Stimulated activated CD4-positive, alpha-beta T cell treated with anti-CD3 and anti-CD28 coated beads, Interleukin-15, amount 100 ng/mL, for 24 hours (primary cell): ENCODE results near the gene WDPCP.
"Not testable (repeated sequence)": the region's sequence is repeated elsewhere in the genome, so short reads cannot be mapped to it uniquely, and the experiment has no call there.

Experiments
- DNase-seq: peaks from one replicate; pipeline ENCODE4 v3.0.0-alpha.2; 2020

Gene WDPCP

DNA sequence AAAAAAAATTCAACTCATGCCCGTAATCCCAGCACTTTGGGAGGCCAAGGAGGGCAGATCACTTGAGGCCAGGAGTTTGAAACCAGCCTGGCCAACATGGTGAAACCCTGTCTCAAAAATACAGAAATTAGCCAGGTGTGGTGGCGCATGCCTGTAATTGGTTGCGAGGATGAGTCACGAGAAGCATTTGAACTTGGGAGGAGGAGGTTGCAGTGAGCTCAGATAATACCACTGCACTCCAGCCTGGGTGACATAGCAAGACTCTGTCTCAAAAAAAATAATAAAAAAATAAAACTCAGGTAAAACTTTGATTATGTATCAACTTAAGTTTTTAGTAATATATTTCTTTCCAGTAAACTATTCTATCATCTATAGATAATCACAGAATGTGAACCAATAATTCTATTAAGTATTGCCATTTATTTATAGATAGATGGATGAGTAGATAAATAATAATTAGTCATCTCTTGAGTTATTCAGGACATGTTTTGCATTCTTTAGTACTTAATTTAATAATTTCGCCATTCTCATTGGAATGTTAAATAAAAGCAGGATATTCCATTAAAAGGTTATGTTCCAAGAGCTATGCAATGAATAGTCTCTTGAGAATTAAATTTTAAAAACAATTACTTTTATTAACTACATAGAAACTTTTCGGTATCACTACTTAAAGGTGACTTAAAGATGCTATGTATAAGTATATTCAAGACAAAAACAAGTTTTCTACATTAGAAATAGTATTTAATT, 48.7 kb downstream of the WDPCP start:
- no peak for DNase-seq

DNA sequence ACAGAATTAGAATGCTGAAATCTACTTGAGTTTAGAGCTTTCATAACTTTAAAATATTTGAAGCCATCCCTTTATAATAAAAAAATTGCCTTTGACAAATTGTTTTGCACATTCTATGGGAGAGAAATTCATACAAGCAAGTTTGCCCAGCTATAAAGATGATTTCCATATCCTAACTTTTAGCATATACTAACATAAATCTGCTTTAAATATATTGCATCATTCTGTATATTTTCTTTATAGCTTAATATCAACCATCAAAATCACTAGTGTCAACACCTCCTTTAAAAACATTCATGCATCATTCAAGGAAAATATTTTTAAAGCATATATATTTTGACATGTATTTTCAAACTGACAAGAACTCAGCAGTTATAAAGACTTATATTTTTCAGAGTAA, 49.9 kb downstream of the WDPCP start:
- DNase-seq, result no peak

DNA sequence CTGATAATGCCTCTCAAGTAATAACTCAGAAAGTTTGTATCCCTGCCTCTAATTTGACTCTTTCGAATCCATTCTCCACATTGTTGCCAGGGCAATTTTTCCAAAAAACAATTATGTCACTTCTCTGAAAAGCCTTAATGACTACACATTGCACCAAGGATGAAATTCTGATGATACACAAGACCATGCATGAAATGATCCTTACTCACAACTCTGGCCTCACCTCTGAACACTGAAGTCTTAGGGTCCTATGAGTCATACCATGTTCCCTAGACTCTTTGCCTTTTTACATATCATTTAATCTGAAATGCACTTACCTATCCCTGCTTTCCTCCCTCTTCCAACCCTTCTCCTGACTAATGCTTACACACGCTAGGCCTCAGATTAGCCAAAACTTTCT, 51.0 kb downstream of the WDPCP start:
- no peak for DNase-seq

DNA sequence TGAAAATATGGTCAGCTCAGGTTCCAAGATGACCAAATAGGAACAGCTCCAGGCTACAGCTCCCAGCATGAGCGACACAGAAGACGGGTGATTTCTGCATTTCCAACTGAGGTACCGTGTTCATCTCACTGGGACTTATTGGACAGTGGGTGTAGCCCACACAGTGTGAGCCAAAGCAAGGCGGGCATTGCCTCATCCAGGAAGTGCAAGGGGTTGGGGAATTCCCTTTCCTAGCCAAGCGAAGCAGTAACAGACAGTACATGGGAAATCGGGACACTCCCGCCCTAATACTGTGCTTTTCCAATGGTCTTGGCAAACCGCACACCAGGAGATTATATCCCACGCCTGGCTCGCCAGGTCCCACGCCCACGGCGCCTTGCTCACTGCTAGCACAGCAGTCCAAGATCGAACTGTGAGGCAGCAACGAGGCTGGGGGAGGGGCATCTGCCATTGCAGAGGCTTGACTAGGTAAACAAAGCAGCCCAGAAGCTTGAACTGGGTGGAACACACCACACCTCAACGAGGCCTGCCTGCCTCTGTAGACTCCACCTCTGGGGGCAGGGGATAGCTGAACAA, 57.5 kb downstream of the WDPCP start:
- no peak for DNase-seq

DNA sequence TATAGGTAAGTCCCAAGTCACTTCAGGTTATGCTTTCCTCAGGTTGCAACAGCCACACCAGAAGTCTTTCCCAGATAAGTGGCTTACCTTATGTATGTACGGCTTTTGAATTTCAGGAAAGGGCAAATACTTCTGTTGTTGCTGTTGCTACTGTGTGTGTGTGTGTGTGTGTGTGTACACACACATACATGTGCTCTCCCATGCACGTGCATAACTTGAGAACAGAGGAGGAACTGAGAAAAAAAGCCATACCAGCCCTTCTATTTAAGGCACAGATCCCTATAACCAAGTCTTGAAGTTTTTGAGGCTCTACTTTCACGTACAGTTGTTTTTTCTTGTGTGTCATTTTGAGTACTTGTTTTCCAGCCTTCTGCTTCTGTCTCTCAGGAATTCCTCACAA, 62.4 kb downstream of the WDPCP start:
- no peak for DNase-seq

DNA sequence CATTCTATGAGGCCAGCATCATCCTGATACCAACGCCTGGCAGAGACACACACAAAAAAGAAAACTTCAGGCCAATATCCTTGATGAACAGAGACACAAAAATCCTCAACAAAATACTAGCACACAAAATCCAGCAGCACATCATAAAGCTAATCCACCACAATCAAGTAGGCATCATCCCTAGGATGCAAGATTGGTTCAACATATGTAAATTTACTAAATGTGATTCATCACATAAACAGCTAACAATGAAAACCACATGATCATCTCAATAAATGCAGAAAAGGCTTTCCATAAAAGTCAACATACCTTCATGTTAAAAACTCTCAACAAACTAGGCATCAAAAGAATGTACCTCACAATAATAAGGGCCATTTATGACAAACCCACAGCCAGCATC, 65.3 kb downstream of the WDPCP start:
- no peak for DNase-seq

DNA sequence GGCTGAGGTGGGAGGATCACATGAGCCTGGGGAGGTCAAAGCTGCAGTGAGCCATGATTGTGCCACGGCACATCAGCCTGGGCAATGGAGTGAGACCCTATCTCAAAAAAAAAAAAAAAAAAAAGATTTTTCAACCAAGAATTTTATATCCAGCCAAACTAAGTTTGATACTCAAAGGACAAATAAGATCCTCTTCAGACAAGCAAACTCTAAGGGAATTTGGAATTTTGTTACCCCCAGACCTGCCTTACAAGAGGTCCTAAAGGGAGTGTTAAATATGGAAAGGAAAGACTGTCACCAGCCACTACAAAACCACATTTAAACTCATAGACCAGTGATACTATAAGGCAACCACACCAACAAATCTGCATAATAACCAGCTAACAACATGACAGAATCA, 67.5 kb downstream of the WDPCP start:
- DNase-seq, result no peak

DNA sequence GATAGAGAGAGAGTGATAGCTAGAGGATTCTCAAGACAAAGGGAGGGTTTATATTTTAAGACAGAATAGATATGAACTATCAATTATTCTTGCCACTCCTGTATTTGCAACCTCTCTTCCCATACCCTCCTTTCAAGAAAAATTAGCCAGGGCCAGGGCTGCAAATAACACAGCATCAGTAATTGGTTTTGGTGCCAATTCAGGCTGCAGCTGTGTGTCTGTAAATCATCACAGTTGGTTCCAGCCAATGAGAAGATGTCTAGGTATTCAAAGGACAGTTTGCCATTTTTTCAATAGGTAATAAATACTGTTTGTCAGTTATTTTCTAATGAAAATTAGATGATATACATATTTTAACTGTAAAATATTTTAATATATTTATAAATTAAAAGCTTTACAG, 73.5 kb downstream of the WDPCP start:
- no peak for DNase-seq

DNA sequence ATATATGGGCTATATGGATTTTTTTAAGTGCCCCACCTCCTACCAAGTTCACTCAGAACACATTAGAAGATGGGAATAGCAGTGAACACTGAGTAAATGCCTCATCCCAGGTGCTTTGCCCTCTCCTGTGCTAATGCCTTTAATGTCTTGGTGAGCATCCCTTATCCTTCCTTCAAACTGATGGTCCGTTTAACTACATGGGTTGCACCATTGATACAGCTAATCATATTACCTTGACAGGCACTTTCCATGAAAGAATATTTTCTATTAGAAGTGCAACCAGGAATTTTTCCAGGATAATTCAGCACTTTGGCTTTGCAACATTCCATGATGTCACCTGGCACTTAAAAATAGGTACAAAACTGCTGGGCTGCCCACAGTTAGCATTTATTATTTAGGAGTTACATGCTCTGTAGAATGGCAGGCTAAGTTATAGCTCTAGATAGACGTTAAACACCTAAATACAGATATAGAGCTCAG, 74.0 kb downstream of the WDPCP start:
- DNase-seq, result no peak

DNA sequence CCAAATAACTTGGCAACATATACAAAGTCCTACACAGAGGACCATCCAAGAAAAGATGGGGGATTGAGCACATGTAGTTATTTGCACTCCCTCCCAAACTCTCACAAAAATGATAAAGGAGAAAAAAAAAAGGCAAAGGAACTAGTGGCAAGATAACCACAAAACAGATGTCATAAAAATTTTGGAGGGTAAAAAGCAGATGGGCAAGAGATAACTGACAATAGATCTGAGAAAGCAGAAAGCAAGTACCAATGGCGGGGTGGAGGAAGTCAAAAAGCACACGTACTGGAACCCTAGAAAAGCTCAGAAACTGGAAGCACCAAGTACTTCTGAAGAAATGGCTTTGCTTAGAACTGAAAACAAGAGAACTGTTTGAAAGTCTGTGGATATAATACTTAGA, 82.0 kb downstream of the WDPCP start:
- DNase-seq, result no peak

DNA sequence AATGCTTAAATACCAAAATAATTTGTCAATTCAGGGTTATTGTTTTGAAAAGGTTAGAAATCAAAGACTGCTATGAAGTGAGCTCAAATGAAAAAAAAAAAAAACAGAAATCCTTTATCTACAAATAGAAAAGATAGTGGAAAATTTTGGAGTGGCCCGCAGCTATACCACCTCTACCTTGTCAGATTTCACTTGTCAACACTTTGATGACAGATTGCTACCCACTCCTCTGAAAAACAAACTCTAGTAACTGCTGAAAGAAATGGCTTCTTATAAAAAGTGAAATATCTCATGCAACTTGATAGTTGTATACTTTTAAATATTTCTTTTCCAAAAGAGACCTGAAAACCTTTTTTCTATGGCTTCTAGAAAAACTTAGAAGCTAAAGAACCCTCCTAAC, 84.5 kb downstream of the WDPCP start:
- no peak for DNase-seq

DNA sequence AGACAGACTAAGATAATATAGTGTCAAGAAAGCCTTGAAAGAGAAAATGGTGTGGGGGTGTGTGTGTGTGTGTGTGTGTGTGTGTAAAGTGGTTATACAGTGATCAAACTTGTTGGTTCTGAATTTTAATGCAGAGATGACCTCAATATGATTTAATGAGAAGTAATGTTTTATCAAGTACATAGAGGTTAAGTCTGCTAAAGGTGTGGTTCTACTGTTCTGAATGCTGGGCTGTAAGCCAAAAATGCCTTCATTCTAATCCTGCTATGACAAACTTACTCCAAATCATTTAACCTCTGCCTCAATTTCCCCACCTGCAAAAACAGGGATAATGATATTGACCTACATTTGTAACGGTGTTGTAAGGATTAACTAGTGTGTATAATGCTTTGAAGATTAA, 87.9 kb downstream of the WDPCP start:
- no peak for DNase-seq

DNA sequence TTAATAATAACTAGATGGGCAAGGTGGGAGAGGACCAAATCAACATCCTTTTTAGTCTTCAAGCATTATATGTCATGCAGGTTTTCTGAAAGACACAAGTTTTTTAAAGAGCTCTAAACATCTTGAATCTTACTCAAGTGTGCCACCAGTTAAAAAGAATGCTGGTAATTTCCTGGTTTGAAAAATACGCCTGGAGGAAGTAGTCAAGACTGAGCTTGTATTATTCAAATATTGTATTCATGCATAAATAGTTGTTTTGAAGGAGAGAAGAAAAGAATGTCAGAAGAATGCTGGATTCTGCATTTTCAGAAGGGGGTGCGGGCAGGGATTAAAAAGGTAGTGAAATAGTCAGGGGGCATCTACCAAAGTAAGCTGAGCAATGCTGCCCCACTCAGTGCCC, 90.7 kb downstream of the WDPCP start:
- DNase-seq, result no peak

DNA sequence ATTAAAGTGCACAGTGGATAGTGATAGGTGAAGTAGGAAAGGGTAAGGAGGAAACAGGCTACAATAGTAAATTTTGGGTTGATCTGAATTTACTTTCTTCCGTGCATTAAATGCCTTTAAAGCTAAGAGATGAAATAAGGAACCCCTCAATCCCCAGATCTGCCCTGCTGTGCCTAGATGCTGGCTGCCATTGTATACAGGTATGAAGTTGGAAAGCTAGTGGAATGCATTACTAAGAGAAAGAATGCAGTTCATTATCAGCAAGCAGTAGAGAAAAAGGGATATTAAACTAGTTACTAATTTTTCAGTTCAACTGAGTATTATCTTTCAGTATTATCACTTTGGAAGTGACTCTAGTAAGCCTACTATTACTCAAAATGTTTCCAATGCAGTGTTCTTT, 93.3 kb downstream of the WDPCP start:
- DNase-seq, result no peak

DNA sequence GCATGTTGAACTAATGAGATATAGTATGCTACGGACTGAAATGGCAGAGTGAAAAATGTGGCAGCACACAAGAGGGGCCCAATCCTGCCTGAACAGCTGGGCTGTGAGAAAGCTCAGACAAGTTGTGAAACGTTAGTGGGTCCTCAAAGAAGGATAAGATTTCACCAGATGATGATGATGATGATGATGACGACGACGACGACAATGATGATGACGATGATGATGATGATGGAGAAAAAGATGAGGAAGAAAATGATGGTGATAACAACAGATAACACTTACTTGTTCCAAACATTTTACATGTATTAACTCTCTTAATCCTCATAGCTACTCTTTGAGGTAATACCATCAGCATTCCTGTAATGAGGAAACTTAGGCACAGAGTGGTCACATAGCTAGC, 94.2 kb downstream of the WDPCP start:
- DNase-seq, result no peak

DNA sequence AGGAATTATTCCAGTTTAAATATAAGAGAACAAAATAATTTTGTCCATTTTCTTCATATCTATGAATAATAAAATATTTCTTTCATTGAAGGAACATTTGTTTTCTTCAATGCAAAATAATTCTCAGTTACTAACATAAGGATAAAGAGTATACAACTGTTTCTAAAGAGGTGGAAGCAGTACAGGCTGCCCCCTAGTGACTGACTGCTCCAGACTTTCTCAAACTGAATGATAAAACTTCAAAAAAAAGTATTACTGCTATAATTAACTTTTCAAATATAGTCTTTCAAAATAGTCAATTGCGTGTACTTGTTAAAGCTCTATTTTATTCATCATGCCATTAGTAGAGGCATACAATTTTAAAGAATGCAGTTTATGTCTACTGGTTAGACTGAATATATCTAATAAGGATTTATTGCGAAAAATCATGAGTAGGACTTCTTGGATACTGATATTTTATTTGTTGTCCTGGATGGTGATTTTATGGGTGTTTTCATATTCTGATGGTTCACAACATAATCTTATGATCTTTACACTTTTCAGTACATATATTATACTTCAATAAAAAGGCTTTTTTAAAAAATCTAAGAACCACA, 100.1 kb downstream of the WDPCP start:
- DNase-seq, result peak; percentile 8

DNA sequence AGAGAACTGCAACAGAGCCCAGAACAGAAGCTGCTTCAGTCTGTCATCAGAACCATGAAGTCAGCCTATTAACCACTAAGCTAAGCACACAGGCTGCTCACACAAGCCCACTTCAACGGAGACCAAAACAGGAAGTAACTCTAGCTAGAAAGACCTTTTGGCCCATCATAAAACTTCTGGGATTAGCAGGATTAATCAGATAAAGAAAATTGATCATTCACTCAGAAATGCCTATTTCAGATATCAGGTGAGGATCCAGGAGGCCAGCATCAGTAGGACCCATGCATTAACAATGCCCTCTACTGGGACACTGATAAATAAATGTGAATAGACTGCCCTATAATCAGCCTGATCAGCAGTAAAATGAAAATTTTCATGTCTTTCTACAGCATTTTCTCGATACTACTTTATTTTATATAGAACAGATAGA, 101.4 kb downstream of the WDPCP start:
- DNase-seq, result no peak

DNA sequence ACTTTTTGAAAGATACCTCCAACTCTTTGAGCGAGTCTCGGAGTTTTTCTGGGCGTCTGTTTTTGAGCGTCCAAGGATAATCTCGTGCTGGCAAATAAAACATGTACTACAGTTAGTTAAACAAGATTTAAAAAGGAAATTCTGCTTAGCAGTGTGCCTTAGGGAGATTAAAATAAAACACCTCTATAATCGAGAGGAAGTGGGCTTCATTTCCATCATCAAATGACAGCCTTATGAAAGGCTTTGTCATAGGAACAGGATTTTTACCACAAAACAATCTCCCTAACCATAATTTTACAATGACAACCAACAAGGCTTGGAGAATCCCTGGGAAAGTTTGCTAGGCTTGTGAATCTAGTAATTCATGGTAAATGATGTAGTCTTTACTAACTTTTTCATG, 103.4 kb downstream of the WDPCP start:
- DNase-seq, result no peak

DNA sequence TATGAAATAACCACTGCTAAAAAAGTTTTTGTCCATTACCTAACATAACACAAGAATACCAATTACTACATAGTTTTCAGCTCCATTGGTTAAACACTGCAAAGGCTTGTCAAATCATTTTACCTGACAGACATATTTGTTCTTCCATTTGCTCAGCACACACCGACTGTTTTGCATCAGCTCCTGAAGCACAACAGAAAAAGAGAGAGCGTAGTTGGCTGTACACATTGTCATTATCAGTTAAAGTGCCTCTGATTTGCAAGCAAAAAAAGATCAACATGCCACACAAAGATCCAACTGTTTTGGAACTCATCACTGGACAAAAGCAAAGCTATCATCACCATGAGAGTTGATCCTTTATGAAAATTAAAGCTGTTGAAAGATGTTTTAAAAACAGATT, 103.8 kb downstream of the WDPCP start:
- no peak for DNase-seq

DNA sequence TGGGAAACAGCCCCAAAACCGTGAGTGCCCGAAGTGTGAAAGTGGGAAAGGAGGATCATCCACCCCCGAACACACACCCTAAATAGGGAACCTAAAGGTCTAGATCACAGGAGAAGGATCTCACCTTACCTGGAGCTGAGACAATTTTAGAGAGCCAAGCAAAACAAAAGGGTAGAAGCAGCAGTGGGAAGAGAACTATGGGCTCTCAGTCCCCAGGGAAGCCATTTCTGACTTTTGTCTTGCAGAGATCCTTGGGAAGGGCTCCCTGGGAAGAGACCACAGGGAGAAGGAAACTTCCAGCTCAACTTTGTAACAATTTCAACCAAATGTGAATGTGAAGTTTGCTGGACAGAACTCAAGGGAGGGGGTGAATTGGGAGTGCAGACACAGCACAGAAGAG, 110.6 kb downstream of the WDPCP start:
- DNase-seq, result no peak

DNA sequence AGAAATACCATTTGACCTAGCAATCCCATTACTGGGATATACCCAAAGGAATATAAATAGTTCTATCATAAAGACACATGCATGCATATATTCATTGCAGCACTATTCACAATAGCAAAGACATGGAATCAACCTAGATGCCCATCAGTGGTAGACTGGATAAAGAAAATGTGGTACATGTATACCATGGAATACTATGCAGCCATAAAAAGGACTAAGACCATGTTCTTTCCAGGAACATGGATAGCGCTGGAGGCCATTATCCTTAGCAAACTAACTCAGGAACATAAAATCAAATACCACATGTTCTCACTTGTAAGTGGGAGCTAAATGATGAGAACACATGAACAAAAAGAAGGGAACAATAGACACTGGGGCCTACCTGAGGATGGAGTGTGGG, 119.0 kb downstream of the WDPCP start:
- not testable (repeated sequence) for DNase-seq

DNA sequence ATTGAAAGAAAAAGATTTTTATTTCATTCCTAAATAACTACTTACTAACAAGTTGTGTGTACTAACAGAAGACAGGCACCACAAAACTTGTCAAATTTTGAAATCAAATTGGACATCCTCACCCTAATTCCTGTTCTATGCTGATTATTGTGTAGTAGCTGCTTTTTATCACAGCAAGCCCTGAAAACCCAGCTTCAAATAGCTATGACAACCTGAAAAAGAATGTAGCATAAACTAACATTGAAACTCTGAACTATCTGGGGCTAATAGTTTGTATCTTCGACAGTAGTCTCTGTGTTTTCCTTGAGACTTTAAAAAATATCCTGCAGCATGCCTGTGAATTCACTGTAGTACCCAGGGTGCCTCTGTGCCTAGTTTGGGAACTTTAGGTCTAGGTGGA, 122.6 kb downstream of the WDPCP start:
- DNase-seq, result no peak

DNA sequence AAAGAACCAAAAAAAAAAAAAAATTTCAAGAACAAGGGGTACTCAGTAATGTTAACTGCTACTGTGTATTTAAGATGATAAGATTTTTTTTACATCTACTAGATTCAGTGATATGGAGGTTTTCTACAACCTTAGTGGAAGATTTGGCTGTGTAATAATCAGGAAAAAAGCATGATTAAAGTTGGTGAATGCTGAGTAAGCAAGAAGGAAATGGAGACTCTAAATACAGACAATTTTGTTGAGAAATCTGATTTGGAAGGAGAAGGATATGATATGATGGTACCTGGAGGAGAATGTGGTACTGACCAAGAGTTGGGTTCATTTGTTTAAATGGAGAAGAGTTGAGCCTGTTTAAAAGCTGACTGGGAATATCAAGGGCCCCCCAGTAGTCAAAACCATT, 125.1 kb downstream of the WDPCP start:
- no peak for DNase-seq

DNA sequence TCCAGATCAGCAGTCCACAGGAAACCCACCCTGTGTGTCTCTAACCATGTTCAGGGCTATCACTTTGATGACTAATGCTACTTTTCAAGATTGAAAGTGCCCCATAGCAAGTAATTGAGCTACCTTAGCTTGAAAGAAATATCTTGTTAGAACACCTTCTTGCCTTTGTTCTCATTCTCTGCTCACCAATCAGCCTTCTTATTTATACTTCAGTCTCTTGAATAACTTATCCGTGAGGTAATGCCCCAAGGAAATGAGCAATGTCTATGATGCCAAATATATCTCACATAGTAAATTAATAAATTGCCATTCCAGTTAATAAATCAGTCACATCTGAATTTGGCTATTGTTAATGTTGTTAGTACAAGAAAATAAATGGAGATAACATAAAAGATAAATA, 141.6 kb downstream of the WDPCP start:
- no peak for DNase-seq
